ENCODE measurements around the gene TAF1C.

DNA sequence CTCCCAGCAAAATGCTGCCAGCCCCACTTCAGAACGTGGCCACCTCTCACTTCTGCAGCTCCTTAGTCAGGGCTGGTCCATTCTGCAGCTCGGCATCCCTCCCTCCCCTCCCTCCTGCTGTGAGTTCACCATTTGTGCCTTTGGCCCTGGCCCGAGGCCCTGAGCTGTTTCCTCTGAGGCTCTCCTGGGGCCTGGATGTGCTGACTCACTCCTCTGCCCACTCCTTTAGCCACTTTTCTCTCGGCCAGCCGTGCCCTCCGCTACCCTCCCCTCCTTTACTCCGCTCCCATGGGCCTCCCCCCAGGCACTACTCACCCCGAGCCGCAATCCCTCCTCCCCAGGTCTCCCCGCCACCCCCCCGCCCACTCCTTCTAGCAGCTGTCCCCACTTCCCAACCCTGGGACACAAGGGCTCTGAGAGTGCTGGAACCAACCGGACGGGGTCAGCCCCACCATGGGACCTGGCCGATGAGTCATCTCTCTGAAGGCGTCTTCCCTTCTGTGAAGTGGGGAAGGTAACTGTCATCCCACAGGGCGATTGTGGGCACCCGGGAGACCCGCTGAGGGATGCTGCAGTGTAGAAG lies 41.5 kb upstream of the TAF1C start:
- TF ChIP-seq, protein P1, sequence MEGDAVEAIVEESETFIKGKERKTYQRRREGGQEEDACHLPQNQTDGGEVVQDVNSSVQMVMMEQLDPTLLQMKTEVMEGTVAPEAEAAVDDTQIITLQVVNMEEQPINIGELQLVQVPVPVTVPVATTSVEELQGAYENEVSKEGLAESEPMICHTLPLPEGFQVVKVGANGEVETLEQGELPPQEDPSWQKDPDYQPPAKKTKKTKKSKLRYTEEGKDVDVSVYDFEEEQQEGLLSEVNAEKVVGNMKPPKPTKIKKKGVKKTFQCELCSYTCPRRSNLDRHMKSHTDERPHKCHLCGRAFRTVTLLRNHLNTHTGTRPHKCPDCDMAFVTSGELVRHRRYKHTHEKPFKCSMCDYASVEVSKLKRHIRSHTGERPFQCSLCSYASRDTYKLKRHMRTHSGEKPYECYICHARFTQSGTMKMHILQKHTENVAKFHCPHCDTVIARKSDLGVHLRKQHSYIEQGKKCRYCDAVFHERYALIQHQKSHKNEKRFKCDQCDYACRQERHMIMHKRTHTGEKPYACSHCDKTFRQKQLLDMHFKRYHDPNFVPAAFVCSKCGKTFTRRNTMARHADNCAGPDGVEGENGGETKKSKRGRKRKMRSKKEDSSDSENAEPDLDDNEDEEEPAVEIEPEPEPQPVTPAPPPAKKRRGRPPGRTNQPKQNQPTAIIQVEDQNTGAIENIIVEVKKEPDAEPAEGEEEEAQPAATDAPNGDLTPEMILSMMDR (conservative IDR thresholded peaks at IDR 0.05; ENCODE audit: low read length): no peak
- TF ChIP-seq EZH2phosphoT487 (IDR thresholded peaks at IDR 0.05; ENCODE audit: borderline replicate concordance): no peak
